ENCODE data around the gene GNL3.

GRCh38 chr3:52721002-52721729 is 35.3 kb downstream of the GNL3 start:
- TF ChIP-seq POLR2AphosphoS5 (IDR thresholded peaks at IDR 0.05; ENCODE audit: low read depth, low read length) (no peak), SIN3A (IDR thresholded peaks at IDR 0.05; ENCODE audit: borderline replicate concordance, insufficient read depth, low read length) (no peak), TAF1 (IDR thresholded peaks at IDR 0.05; ENCODE audit: borderline replicate concordance, insufficient read depth, low read length) (no peak), FOXP2 (optimal IDR thresholded peaks at IDR 0.05; ENCODE audit: borderline replicate concordance, extremely low read depth, extremely low read length, insufficient read depth) (no peak)
- TF ChIP-seq, protein P1, sequence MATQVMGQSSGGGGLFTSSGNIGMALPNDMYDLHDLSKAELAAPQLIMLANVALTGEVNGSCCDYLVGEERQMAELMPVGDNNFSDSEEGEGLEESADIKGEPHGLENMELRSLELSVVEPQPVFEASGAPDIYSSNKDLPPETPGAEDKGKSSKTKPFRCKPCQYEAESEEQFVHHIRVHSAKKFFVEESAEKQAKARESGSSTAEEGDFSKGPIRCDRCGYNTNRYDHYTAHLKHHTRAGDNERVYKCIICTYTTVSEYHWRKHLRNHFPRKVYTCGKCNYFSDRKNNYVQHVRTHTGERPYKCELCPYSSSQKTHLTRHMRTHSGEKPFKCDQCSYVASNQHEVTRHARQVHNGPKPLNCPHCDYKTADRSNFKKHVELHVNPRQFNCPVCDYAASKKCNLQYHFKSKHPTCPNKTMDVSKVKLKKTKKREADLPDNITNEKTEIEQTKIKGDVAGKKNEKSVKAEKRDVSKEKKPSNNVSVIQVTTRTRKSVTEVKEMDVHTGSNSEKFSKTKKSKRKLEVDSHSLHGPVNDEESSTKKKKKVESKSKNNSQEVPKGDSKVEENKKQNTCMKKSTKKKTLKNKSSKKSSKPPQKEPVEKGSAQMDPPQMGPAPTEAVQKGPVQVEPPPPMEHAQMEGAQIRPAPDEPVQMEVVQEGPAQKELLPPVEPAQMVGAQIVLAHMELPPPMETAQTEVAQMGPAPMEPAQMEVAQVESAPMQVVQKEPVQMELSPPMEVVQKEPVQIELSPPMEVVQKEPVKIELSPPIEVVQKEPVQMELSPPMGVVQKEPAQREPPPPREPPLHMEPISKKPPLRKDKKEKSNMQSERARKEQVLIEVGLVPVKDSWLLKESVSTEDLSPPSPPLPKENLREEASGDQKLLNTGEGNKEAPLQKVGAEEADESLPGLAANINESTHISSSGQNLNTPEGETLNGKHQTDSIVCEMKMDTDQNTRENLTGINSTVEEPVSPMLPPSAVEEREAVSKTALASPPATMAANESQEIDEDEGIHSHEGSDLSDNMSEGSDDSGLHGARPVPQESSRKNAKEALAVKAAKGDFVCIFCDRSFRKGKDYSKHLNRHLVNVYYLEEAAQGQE (IDR thresholded peaks at IDR 0.05; ENCODE audit: insufficient read depth in 1 of 2, low read depth in 2 of 2, low read length in 2 of 2) = no peak

All from PFSK-1 (cell line).